K562 (cell line): ENCODE results near the gene ELMOD1. TPM values are rescaled to one million over a fixed set of nuclear protein-coding genes. Genes with fewer than 3 reads are reported as not detected.

Source experiments
- AFF1 ChIP-seq, 2 experiments: fragments of 450-650 bp; IDR thresholded peaks; 2 replicates each; pipeline ENCODE4 v1.6.1; 2018; ENCODE audit warnings: mild to moderate bottlenecking in 2 of 2, low read depth in 1 of 2; ENCODE audit not compliant: partially characterized antibody in 2 of 2
- CREB3 ChIP-seq: fragments of 450-650 bp; conservative IDR thresholded peaks from 2 replicates; pipeline ENCODE4 v1.6.1; 2016; ENCODE audit warnings: missing genetic modification characterization, low read depth, mild to moderate bottlenecking, missing compliant biosample characterization, moderate library complexity
- FOSL1 ChIP-seq: fragments of 200-800 bp; sonication (Bioruptor generic); conservative IDR thresholded peaks from 2 replicates; pipeline ENCODE4 v1.6.1; 2016; ENCODE audit warnings: missing genetic modification characterization, missing compliant biosample characterization
- FOXJ2 ChIP-seq: fragments of 200-800 bp; sonication (Bioruptor generic); IDR thresholded peaks from 2 replicates; pipeline ENCODE4 v1.6.1; 2016; ENCODE audit warnings: missing genetic modification characterization, missing compliant biosample characterization
- HNRNPK ChIP-seq: fragments of 200-400 bp; formaldehyde crosslinking; IDR thresholded peaks from one replicate; pipeline ENCODE4 v1.6.1; 2018; ENCODE audit warnings: mild to moderate bottlenecking, low read depth, low read length; ENCODE audit not compliant: poor library complexity, severe bottlenecking
- MCM7 ChIP-seq, 2 experiments: fragments of 450-650 bp; IDR thresholded peaks; 2 replicates each; pipeline ENCODE4 v1.6.1; 2016 to 2018
- POLR2G ChIP-seq: fragments of 200-400 bp; formaldehyde crosslinking; IDR thresholded peaks from 2 replicates; pipeline ENCODE4 v1.6.1; 2017; ENCODE audit warnings: low read depth, mild to moderate bottlenecking, antibody characterized with exemption, low read length, moderate library complexity
- SFPQ ChIP-seq: fragments of 200-400 bp; formaldehyde crosslinking; IDR thresholded peaks from 2 replicates; pipeline ENCODE4 v1.6.1; 2017; ENCODE audit warnings: mild to moderate bottlenecking, low read depth, low read length, moderate library complexity
- SOX6 ChIP-seq: fragments of 450-650 bp; IDR thresholded peaks from 2 replicates; pipeline ENCODE4 v1.6.1; 2014; ENCODE audit warnings: mild to moderate bottlenecking
- TGIF2 ChIP-seq: sonication (generic); formaldehyde crosslinking; IDR thresholded peaks from 2 replicates; pipeline ENCODE4 v1.8.1; 2022; ENCODE audit warnings: mild to moderate bottlenecking, missing genetic modification reagents, moderate library complexity
- TSHZ1 ChIP-seq: fragments of 250-450 bp; sonication (Bioruptor Pico); IDR thresholded peaks from 2 replicates; pipeline ENCODE4 v1.4.0; 2020; ENCODE audit warnings: mild to moderate bottlenecking, moderate library complexity
- ZFP91 ChIP-seq: sonication (generic); formaldehyde crosslinking; IDR thresholded peaks from 2 replicates; pipeline ENCODE4 v1.8.0; 2022; ENCODE audit warnings: mild to moderate bottlenecking, missing genetic modification reagents
- ZNF282 ChIP-seq: sonication (generic); formaldehyde crosslinking; IDR thresholded peaks from 2 replicates; pipeline ENCODE4 v1.8.1; 2023; ENCODE audit warnings: missing genetic modification reagents
- ZNF707 ChIP-seq: fragments of 250-450 bp; sonication (Bioruptor Pico); conservative IDR thresholded peaks from 2 replicates; pipeline ENCODE4 v1.8.0; 2022; ENCODE audit warnings: inconsistent platforms, mild to moderate bottlenecking, moderate library complexity
- polyA plus RNA-seq, 8 experiments: library from polyadenylated mRNA; depleted of rRNA in 4 of 8; stranded (reverse) in 5 of 8; unstranded in 3 of 8; fragments of >200 nt; fragmentation: Nextera tagmentation in 2 of 8; fragmentation: Illumina TruSeq in 1 of 8; extraction: Ambion mirVana in 2 of 8; extraction: Trizol in 1 of 8; gene quantifications; 2 replicates each; pipeline versions ENCODE4 v1.2.1 to v1.2.3, GENCODE V29; 2011 to 2014; ENCODE audit warnings: inconsistent platforms in 1 of 8, missing spikeins in 1 of 8
- total RNA-seq, 7 experiments: library from RNA; depleted of rRNA in 6 of 7; stranded (reverse); fragments of >200 nt in 6 of 7; fragmentation: Illumina TruSeq in 2 of 7; extraction: Trizol in 2 of 7; gene quantifications; 2 replicates each; pipeline versions ENCODE4 v1.2.1 to v1.2.3, GENCODE V29; 2011 to 2021; ENCODE audit warnings: low replicate concordance in 1 of 7

Gene ELMOD1
- total and polyA plus RNA-seq, 9 of the 15 experiments (the other 6 are each of a cell fraction or from before 2014, with no cell fraction given): not detected

- TF ChIP-seq AFF1 (IDR thresholded peaks at IDR 0.05; ENCODE audit: low read depth in 1 of 2, partially characterized antibody in 2 of 2): peak; percentile 35 to 97
- no peak for TF ChIP-seq ZNF707 (CRISPR knock-in tag)
- TF ChIP-seq SOX6: no peak
- no peak for TF ChIP-seq TSHZ1
- no peak for TF ChIP-seq MCM7 (IDR thresholded peaks at IDR 0.05)
- TF ChIP-seq CREB3 (tag): 0 out of 2 replicates have a peak, but pooled peaks have one; percentile 28
- TF ChIP-seq FOSL1 (tag): no peak
- TF ChIP-seq FOXJ2 (tag): no peak
- TF ChIP-seq TGIF2 (CRISPR knock-in tag): no peak
- no peak for TF ChIP-seq ZFP91 (CRISPR knock-in tag)
- TF ChIP-seq SFPQ: no peak
- TF ChIP-seq HNRNPK: no peak
- no peak for TF ChIP-seq ZNF282 (CRISPR knock-in tag)
- TF ChIP-seq POLR2G: peak; percentile 76
These were observed 25.6 kb upstream of the ELMOD1 start, which contains the start of gene ALKBH8 (continued) for GRCh38 chr11:107565219-107565937.
